HG03354 (cell line): ENCODE results near the gene ITGB8.
A peak's percentile ranks its signal among the peaks of the same experiment; 100 is the strongest.

Experiments used
- ATAC-seq: cut with Tn5 transposase; IDR thresholded peaks from one replicate; pipeline ENCODE4 v1.9.1; 2021; ENCODE audit warnings: mild to moderate bottlenecking; ENCODE audit not compliant: unreplicated experiment, poor library complexity, severe bottlenecking

The ITGB8 gene

DNA sequence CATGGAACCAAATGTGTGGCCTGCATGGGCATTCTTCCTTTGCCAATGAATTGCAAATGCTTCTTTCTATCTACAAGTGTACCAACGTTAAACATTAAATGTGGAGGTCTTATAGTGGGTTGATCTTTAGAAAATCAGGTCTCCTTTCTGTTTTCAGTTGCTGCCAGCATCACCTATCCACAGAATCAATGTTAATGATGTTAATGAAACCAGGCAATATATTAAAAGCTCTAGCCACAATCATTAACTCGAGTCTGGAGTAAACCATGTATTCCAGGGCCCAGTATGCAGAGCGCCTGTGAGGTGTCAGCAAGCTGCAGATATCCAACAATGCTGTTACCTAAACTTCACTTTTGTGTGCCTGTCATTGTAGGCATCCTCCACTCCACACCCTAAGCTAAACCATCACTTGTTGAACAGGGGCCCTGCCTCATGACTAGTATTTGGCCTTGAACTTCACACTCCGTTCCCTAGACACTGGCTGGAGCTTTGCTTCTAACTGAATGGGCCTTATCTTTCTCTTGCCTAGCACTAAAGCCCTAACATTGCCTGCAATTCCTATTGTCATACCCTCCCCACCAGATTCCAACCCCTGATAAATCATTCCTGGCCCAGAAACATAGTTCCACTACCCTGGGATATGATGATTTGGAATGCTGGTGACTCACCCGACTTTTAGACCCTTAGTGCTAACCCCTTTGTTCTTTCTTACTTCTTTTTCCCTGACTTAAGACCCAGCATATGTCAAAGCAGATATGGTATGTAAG is 24.3 kb upstream of the ITGB8 start:
- ATAC-seq: no peak

DNA sequence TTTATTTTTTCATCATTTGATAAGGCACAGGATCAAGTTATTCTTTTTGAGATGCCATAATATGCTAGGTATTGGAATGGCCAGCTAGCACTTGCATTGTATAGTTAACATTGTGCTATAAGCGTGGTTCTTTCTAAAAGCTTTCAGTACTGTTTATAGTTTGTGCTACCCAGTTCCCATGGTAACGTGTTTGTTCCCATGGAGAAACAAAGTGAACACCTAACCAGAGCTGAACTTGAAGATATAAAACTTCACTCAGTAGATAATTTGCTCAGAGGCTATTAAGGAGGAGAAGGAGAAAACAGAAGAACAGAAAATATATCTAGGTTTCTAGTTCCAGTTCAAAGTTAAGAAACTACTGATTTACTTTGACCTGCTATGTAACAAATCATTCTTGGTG is 23.6 kb upstream of the ITGB8 start:
- ATAC-seq: peak; percentile 94

DNA sequence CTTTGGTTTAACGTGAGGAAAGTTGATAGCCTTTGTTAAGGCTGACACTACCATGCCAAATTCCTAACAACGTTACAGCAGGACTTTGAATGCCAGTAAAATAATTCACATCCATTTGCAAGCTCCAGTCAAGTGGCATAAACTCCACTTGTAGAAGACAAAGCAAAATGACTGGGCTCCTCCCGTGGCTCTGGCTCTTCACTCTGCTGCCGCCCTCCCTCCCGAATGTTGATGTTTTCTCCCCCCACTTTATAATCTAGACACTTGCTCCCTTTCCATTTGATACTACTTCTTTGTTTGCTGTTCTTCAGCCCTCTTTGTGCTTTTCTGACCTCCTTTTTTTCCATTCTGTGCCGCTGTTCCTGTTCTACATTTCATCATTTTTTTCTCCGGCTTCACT is 22.8 kb upstream of the ITGB8 start:
- ATAC-seq: no peak

DNA sequence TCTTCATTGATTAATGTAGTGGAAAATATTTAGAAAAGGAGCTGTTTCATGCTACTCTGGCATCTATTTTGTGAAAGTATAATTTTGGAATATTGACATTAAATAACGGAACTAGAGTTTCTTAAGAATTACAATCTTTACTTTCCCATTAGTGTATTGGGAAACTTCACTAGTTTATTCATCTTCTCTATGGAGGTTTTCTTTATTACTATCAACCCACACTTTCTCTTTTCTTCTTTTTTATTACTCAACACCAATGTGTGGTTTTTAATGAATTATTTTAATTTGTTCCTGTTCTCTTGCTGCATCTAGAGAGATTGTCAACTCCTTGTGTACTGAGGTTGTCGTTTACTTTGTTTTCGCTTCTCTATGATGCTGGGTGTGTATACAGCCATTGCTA is 20.4 kb upstream of the ITGB8 start:
- ATAC-seq: no peak

DNA sequence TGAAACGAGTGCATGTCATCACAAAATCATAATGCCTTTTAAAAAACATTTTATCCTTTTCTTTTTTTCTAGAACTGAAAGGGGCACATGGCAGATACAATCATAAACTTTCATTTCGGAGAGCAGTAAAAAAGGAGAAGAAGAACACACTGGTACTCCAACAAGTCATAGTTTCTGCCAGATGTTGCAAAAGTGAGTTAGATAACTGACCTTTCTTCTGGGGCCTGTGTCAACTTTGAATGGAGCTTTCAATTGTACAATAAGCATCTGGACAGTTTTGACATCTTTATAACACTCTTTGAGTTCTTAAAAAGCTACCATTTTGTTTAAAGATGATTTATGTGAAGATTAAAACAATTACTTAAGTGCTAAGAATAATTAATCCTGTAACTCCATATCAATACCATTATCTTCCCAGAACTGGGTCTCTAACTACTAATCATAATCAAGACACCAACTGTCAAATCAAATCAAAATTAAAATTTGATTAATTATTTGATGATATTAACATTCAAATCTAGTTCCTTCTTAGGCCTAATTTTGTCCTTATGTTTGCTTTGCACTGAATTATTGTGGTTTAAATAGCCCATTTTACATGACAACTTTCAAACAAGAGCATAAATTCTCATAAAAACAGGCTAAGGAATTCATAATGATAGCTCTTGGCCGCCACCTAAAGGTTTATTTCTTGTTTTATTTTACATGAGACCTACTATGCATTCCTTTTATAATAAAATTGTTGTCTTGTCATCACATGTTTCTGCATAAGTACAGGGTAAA is 19.5 kb upstream of the ITGB8 start:
- ATAC-seq: peak; percentile 32

DNA sequence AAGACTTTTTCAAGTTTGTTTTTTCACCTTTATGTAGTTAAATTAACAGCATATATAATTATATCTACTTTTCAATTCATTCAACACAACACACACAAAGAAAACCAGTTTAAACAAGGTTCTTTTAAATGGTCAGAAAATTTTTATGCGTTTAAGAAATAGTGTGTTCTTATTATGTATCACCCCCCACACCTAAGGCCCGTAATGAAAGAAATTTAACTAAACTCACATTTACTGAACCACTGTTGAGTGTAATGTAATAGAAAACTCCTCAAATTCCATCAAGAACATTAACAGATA is 19.0 kb upstream of the ITGB8 start:
- ATAC-seq: no peak

DNA sequence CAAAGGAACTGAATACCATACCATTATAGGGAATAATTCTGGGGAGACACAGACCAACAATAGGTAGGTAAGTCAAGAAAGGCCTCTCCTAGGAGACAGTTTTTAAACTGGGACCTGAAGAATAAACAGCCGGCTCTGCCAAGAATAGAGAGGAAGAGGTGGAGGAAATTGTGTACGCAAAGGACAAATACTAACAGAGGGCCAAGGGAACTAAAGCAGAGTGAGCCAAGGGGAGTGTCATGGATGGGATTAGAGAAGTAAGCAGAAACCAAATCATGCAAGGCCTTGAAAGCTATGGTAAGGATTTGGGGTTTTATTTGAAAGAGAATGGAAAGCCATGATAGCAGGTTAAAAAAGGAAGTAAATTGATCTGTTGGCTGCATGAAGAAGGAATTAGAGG is 18.1 kb upstream of the ITGB8 start:
- ATAC-seq: no peak

DNA sequence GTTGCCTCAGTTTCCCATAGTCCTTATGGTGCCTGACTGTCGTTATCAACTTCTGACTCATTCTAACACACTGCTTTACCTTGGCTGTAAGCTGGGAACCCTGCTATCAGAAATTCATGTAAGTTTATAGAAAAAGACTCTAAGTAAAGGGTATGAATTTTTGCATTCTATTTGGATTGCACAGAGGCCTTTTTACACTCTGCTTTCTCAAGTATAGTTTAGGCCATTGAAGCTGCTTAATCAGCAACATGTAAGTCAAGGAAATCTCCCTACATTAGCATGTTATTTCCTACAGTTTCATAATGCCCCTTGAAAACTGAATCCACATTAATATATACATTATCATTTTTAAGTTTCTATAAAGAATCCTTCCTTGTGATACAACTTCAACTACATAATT is 17.1 kb upstream of the ITGB8 start:
- no peak for ATAC-seq

GRCh38 chr7:20314198-20314597 is 16.5 kb upstream of the ITGB8 start:
- ATAC-seq: no peak

DNA sequence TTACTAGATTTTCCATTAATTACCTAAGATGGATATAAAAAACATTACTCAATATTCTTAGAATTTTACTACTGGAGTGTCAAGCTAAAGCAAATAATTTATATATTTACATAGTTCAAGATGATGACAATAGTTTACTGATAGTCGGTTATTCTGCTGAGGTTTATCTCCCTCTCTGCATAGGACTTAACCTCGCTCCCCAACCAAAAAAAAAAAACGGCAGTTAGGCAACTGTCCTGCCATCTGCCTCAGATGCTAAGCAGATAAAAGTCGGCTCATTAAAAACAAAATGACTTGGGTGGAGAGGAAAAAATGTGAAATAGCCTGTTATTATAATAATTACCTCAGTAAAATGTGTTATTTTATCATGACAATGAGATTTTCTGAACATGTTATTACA is 14.0 kb upstream of the ITGB8 start:
- ATAC-seq: no peak

GRCh38 chr7:20317413-20317812 is 13.3 kb upstream of the ITGB8 start:
- ATAC-seq: no peak

- ATAC-seq: no peak
Observed at GRCh38 chr7:20318933-20319332, 11.8 kb upstream of the ITGB8 start.

DNA sequence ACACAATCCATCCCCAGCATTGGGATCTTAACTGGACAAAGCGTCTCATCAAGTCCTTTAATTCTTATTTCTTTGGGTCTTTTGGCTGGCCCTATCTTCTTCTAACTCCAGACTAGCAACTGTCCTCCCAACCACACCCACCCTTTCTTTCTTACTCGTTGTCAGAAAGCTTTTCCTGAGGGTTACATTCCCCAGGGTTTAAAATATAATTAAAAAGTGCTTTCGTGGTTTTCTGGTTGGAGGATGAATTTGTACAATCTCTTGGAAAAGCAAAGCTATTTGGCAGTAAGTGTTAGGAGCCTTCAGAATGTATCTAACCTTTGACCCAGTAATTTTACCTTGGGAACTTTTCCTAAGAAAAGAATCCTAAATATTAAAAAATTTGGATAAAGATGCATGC is 10.4 kb upstream of the ITGB8 start:
- ATAC-seq: no peak

- ATAC-seq: no peak
Observed at GRCh38 chr7:20320786-20321185, 9.9 kb upstream of the ITGB8 start.

- no peak for ATAC-seq
Observed at GRCh38 chr7:20323595-20323994, 7.1 kb upstream of the ITGB8 start.

- ATAC-seq: no peak
Observed at GRCh38 chr7:20326342-20326741, 4.4 kb upstream of the ITGB8 start.

- no peak for ATAC-seq
Observed at GRCh38 chr7:20327055-20327454, 3.6 kb upstream of the ITGB8 start.

DNA sequence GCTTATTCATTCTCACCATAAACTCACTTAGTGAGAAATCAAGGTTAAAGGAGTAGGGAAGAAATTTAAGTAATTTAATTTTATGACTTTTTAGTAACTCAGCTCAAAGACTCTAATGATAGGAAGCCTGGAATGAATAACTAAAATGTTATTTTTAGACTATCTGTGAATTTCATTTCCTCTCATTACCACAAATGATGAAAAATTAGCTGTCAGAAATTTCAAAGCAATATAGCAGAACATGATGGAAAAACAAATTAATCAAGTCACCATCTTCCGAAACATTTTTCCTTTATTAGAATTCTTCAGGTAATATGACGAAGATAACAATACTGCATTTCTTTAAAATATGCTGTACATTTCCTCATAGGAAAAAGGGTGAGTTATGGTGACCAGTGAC is 2.7 kb upstream of the ITGB8 start:
- ATAC-seq: no peak

DNA sequence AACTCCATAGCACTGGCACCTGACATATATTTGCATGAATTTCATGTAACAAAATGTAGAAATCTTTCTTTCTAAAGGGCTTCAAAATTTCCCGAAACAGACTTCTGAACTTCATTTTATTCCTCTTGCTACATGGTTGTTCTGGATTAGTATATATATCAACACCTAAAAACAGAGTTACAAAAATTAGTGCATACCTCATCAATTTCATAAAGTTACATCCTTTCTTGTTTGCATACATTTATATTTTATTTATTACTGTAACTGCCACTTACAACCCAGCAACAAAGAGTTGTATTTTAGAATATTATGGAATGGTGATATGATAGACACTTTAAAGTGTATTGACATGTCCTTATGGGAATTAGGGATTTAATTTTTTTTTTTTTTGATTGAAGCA is 2.0 kb upstream of the ITGB8 start:
- ATAC-seq: no peak

DNA sequence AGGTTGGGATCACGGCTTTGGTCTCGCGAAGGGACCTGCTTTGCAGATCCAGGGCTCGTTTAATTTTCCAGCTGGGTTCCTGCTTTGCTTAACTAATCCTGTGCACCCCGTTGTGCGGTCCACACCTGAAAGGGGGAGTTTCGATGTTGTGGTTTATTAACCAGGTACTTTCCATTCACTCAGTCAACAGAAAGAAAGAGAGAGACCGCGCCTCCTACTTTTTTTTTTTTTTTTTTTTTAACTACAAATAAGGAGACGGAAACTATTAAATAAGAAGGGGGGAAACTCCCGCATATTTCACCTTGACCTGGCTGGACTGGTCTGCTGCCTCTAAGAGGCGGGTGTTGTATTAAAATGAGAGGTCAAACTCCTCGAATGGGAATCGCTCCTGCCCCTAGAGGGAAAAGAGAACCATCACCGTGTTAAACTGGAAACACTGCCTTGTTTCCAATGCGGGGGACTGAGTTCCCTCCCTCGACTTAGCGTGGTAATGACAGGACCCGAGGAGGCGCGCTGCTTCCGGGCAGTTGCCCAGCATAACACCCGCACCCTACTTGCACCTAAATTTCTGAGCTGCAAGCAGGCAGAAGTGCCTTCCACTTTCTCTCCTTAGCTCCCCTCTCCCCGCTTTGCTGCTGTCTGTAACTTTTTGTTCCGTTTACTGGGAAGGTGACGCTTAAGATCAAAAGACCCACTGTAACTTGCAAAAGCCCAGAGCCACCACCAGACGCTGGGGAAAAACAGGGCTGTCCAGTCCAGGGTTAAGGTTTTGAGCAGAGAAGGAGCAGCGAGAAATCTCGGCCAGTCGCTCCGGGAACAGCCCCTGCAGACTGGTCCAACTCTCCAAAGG is 1.1 kb upstream of the ITGB8 start:
- ATAC-seq: peak; percentile 47
